Gastrocnemius medialis (tissue), 4 donors: ENCODE results near the gene ROBO1. TPM values are rescaled to one million over a fixed set of nuclear protein-coding genes. Genes with fewer than 3 reads are reported as not detected.

Source experiments
- ATAC-seq, 2 donors: fragments of 150-250 bp; one replicate each; pipeline ENCODE4 v1.9.1; 2016
- DNase-seq, 2 donors: peaks; one replicate each; pipeline ENCODE4 v3.0.0-alpha.2; 2019
- H3K27ac ChIP-seq, 4 donors: fragments of 200-600 bp; sonication (generic); 1 replicate in 1 of 4; 2 replicates in 3 of 4; pipeline ENCODE4 v1.5.1; 2016 to 2018; ENCODE audit warnings: mild to moderate bottlenecking in 2 of 4, moderate library complexity in 1 of 4
- H3K27me3 ChIP-seq, 3 donors: fragments of 200-600 bp; sonication (generic) in 2 of 3; 1 replicate in 1 of 3; 2 replicates in 2 of 3; pipeline versions ENCODE4 v1.5.1 to v1.6.0; 2016 to 2019; ENCODE audit warnings: mild to moderate bottlenecking in 1 of 3, moderate library complexity in 1 of 3
- H3K36me3 ChIP-seq, 2 donors: fragments of 200-600 bp; sonication (generic) in 1 of 2; one replicate each; pipeline ENCODE4 v1.5.1; 2017 to 2018
- H3K4me1 ChIP-seq, 2 donors: fragments of 200-600 bp; sonication (generic) in 1 of 2; one replicate each; pipeline ENCODE4 v1.5.1; 2016 to 2017; ENCODE audit warnings: mild to moderate bottlenecking in 2 of 2
- H3K4me3 ChIP-seq, 4 donors: fragments of 200-600 bp; sonication (generic) in 3 of 4; 1 replicate in 1 of 4; 2 replicates in 3 of 4; pipeline ENCODE4 v1.5.1; 2016 to 2019; ENCODE audit warnings: mild to moderate bottlenecking in 2 of 4
- H3K9me3 ChIP-seq, 3 donors: fragments of 200-600 bp; sonication (generic) in 2 of 3; 1 replicate in 1 of 3; 2 replicates in 2 of 3; pipeline ENCODE4 v1.5.1; 2016 to 2019
- CTCF ChIP-seq, 5 experiments: fragments of 450-650 bp in 3 of 5; fragments of 200-600 bp in 2 of 5; sonication (generic) in 2 of 5; IDR thresholded peaks in 4 of 5; conservative IDR thresholded peaks in 1 of 5; 1 replicate in 4 of 5; 2 replicates in 1 of 5; pipeline ENCODE4 v1.5.1; 2016 to 2019; ENCODE audit warnings: antibody characterized with exemption in 5 of 5, mild to moderate bottlenecking in 3 of 5, moderate library complexity in 3 of 5
- POLR2A ChIP-seq, 2 donors: fragments of 450-650 bp; IDR thresholded peaks; one replicate each; pipeline ENCODE4 v1.6.1; 2017; ENCODE audit warnings: antibody characterized with exemption in 2 of 2, mild to moderate bottlenecking in 2 of 2, moderate library complexity in 2 of 2
- in situ Hi-C, 4 donors: fragments of 200-750 bp; cut with MboI; loops; one replicate each; pipeline versions ENCODE4 v1.15.0 to v1.8.0; 2017; ENCODE audit warnings: low sequenced_read_pairs in 4 of 4
- intact Hi-C: fragments of 100-400 bp; cut with DNase I; formaldehyde crosslinking; loops from one replicate; pipeline ENCODE4 v1.15.1; 2023; ENCODE audit warnings: low total_unique reads
- total RNA-seq, 4 donors: library from RNA; depleted of rRNA; stranded (reverse); fragments of >200 nt; gene quantifications; one replicate each; pipeline versions ENCODE4 v1.1.0 to v1.2.3, GENCODE V29; 2016

The ROBO1 gene
- total RNA-seq, 4 donors from 2014 or later: 4.2 to 16.0 (median 9.5) TPM

GRCh38 chr3:79249701-79250100 lies 518.1 kb downstream of the ROBO1 start:
- DNase-seq: no peak
- H3K4me1 ChIP-seq: no peaks in the 10 kb centered on the region
- ATAC-seq: no peak
- no peaks in the 10 kb centered on the region for H3K9me3 ChIP-seq
- no peak overlapping the region for H3K4me3 ChIP-seq
- in situ Hi-C loops: no loop called here
- H3K36me3 ChIP-seq: no peaks in the 10 kb centered on the region
- intact Hi-C loops: no loop called here
- H3K27me3 ChIP-seq: no peaks in the 10 kb centered on the region
- TF ChIP-seq POLR2A (IDR thresholded peaks at IDR 0.05) (no peak), CTCF (IDR thresholded peaks at IDR 0.05 in 4 of 5, conservative IDR thresholded peaks at IDR 0.05 in 1 of 5) (no peak)
- no peak overlapping the region for H3K27ac ChIP-seq

GRCh38 chr3:79247725-79248043 lies 520.1 kb downstream of the ROBO1 start:
- in situ Hi-C loops (no loop called here), intact Hi-C loops (no loop called here)
- Histone ChIP-seq H3K27me3 (no peaks in the 10 kb centered on the region), H3K4me3 (no peak overlapping the region), H3K4me1 (no peaks in the 10 kb centered on the region), H3K9me3 (no peaks in the 10 kb centered on the region), H3K36me3 (no peaks in the 10 kb centered on the region), H3K27ac (no peak overlapping the region)
- no peak for TF ChIP-seq CTCF (IDR thresholded peaks at IDR 0.05 in 4 of 5, conservative IDR thresholded peaks at IDR 0.05 in 1 of 5)
- TF ChIP-seq POLR2A (IDR thresholded peaks at IDR 0.05): no peak
- ATAC-seq: no peak
- no peak for DNase-seq

GRCh38 chr3:79246875-79247724 lies 520.7 kb downstream of the ROBO1 start:
- in situ Hi-C loops: no loop called here
- ATAC-seq (no peak), DNase-seq (no peak)
- H3K36me3 ChIP-seq: no peaks in the 10 kb centered on the region
- H3K9me3 ChIP-seq: no peaks in the 10 kb centered on the region
- H3K4me1 ChIP-seq: no peaks in the 10 kb centered on the region
- peak overlapping the region in 1 of 4 donors; percentile 29 for H3K27ac ChIP-seq
- intact Hi-C loops: no loop called here
- H3K27me3 ChIP-seq: no peaks in the 10 kb centered on the region
- no peak overlapping the region for H3K4me3 ChIP-seq
- TF ChIP-seq POLR2A (IDR thresholded peaks at IDR 0.05) (no peak), CTCF (IDR thresholded peaks at IDR 0.05 in 4 of 5, conservative IDR thresholded peaks at IDR 0.05 in 1 of 5) (no peak)

GRCh38 chr3:79245284-79246138 lies 522.3 kb downstream of the ROBO1 start:
- Histone ChIP-seq H3K4me1 (no peaks in the 10 kb centered on the region), H3K27ac (no peak overlapping the region), H3K4me3 (no peak overlapping the region), H3K27me3 (no peaks in the 10 kb centered on the region), H3K36me3 (no peaks in the 10 kb centered on the region), H3K9me3 (no peaks in the 10 kb centered on the region)
- TF ChIP-seq POLR2A (IDR thresholded peaks at IDR 0.05) (no peak), CTCF (IDR thresholded peaks at IDR 0.05 in 4 of 5, conservative IDR thresholded peaks at IDR 0.05 in 1 of 5) (no peak)
- DNase-seq (no peak), ATAC-seq (no peak)
- intact Hi-C loops: no loop called here
- in situ Hi-C loops: no loop called here
